HepG2 (cell line): Measurements from ENCODE around the gene PCP4. TPM values are rescaled to one million over a fixed set of nuclear protein-coding genes. Genes with fewer than 3 reads are reported as not detected.

Experiments used
- ATAC-seq: fragments of 200-7000 bp; cut with Tn5 transposase; 3 replicates; pipeline ENCODE4 v1.9.1; 2020; ENCODE audit warnings: mild to moderate bottlenecking, moderate library complexity
- BruUV-seq: library from RNA; stranded (reverse); fragments of 400-500 nt; replicated peaks from 2 replicates; lab custom pipeline; 2021; lab: Mats Ljungman, UMichigan
- CTCF ChIA-PET: fragments of 300-600 bp; formaldehyde crosslinking; extraction: SDS; loops from one replicate; lab custom pipeline; 2021; ENCODE audit warnings: low total read pairs, inconsistent platforms, low intra/inter-chr PET ratio; lab: Yijun Ruan, JAX
- POLR2A ChIA-PET: fragments of 350-600 bp; sonication (Branson Sonifier 250); formaldehyde crosslinking; loops from one replicate; lab custom pipeline; 2020; ENCODE audit warnings: antibody characterized with exemption, inconsistent platforms; lab: Yijun Ruan, JAX
- DNase-seq: peaks from one replicate; pipeline ENCODE4 v3.0.0-alpha.2; 2015; ENCODE audit warnings: low spot score
- FAIRE-seq: peaks from 3 replicates; lab custom pipeline; 2011; peaks lifted over from hg19 to GRCh38; lab: Jason Lieb, UNC
- H2AFZ ChIP-seq: one replicate; pipeline ENCODE4 v1.6.1; 2011; ENCODE audit warnings: low read length, inconsistent platforms
- H3K27ac ChIP-seq: fragments of 300-600 bp; 3 replicates; pipeline ENCODE4 v1.8.0; 2011; ENCODE audit warnings: mixed run types, mild to moderate bottlenecking, mixed read lengths, low read length, inconsistent platforms; ENCODE audit not compliant: insufficient read depth; ENCODE audit errors: extremely low read length
- H3K27me3 ChIP-seq, 2 experiments: fragments of 200-600 bp in 1 of 2; 2 replicates in 1 of 2; 3 replicates in 1 of 2; pipeline versions ENCODE4 v1.6.0 to v1.8.0; 2011; ENCODE audit warnings: low read length in 2 of 2, mild to moderate bottlenecking in 2 of 2, moderate library complexity in 2 of 2, inconsistent platforms in 1 of 2; ENCODE audit not compliant: insufficient read depth in 2 of 2, control insufficient read depth in 1 of 2
- H3K36me3 ChIP-seq, 2 experiments: fragments of 200-600 bp in 1 of 2; replicated peaks in 1 of 2; 2 replicates in 1 of 2; 3 replicates in 1 of 2; pipeline versions ENCODE4 v1.5.1 to v1.8.0; 2011; ENCODE audit warnings: low read length in 2 of 2, inconsistent platforms in 1 of 2; ENCODE audit not compliant: insufficient read depth in 2 of 2, control insufficient read depth in 1 of 2
- H3K4me1 ChIP-seq: 2 replicates; pipeline ENCODE4 v1.5.1; 2012; ENCODE audit warnings: low read length, inconsistent platforms; ENCODE audit not compliant: insufficient read depth
- H3K4me2 ChIP-seq: 2 replicates; pipeline ENCODE4 v1.6.0; 2011; ENCODE audit warnings: low read depth, low read length, inconsistent platforms
- H3K4me3 ChIP-seq, 3 experiments: fragments of 200-600 bp in 1 of 3; sonication (generic), shearing (Covaris generic) in 1 of 3; replicated peaks in 1 of 3; 2 replicates each; pipeline ENCODE4 v1.5.1; 2011 to 2016; ENCODE audit warnings: low read length in 3 of 3, inconsistent platforms in 2 of 3, low read depth in 2 of 3, mild to moderate bottlenecking in 2 of 3, control low read depth in 1 of 3, mixed read lengths in 1 of 3; ENCODE audit not compliant: insufficient read depth in 1 of 3
- H3K79me2 ChIP-seq: one replicate; pipeline ENCODE4 v1.6.1; 2011; ENCODE audit warnings: low read length, inconsistent platforms; ENCODE audit not compliant: insufficient read depth
- H3K9ac ChIP-seq: 2 replicates; pipeline ENCODE4 v1.6.0; 2011; ENCODE audit warnings: mild to moderate bottlenecking, low read depth, low read length, inconsistent platforms; ENCODE audit not compliant: insufficient read depth
- H3K9me3 ChIP-seq: 2 replicates; pipeline ENCODE4 v1.5.1; 2012; ENCODE audit warnings: mild to moderate bottlenecking, low read length
- H4K20me1 ChIP-seq: 2 replicates; pipeline ENCODE4 v1.6.0; 2011; ENCODE audit warnings: inconsistent platforms, mild to moderate bottlenecking, low read length, moderate library complexity; ENCODE audit not compliant: insufficient read depth
- ARHGAP35 ChIP-seq: sonication (generic); formaldehyde crosslinking; IDR thresholded peaks from 2 replicates; pipeline ENCODE4 v1.9.0; 2022; ENCODE audit warnings: mild to moderate bottlenecking, inconsistent platforms, moderate library complexity, missing genetic modification reagents, borderline replicate concordance
- CC2D1A ChIP-seq: sonication (generic); formaldehyde crosslinking; IDR thresholded peaks from 2 replicates; pipeline ENCODE4 v1.8.1; 2023; ENCODE audit warnings: mild to moderate bottlenecking, missing genetic modification reagents
- DR1 ChIP-seq: sonication (generic); formaldehyde crosslinking; IDR thresholded peaks from 2 replicates; pipeline ENCODE4 v1.8.0; 2021; ENCODE audit warnings: mild to moderate bottlenecking, missing genetic modification reagents, inconsistent platforms
- HNF4G ChIP-seq, 2 experiments: sonication (generic) in 1 of 2; formaldehyde crosslinking in 1 of 2; IDR thresholded peaks; 2 replicates each; pipeline versions ENCODE4 v1.4.0 to v1.6.1; 2011 to 2020; ENCODE audit warnings: borderline replicate concordance in 2 of 2, low read depth in 2 of 2, mild to moderate bottlenecking in 2 of 2, low read length in 1 of 2, missing genetic modification reagents in 1 of 2, moderate library complexity in 1 of 2
- NCOA1 ChIP-seq: sonication (generic); formaldehyde crosslinking; IDR thresholded peaks from 2 replicates; pipeline ENCODE4 v1.9.0; 2021; ENCODE audit warnings: missing genetic modification reagents
- ZNF260 ChIP-seq: sonication (generic); formaldehyde crosslinking; IDR thresholded peaks from 2 replicates; pipeline ENCODE4 v1.4.0; 2020; ENCODE audit warnings: missing genetic modification reagents, low read depth, mild to moderate bottlenecking, borderline replicate concordance
- ZNF350 ChIP-seq: sonication (generic); formaldehyde crosslinking; IDR thresholded peaks from 2 replicates; pipeline ENCODE4 v1.4.0; 2020; ENCODE audit warnings: mild to moderate bottlenecking, low read depth, missing genetic modification reagents, borderline replicate concordance
- ZNF441 ChIP-seq: sonication (generic); formaldehyde crosslinking; IDR thresholded peaks from 2 replicates; pipeline ENCODE4 v1.7.0; 2021; ENCODE audit warnings: missing genetic modification reagents, borderline replicate concordance
- ZNF766 ChIP-seq: sonication (generic); formaldehyde crosslinking; IDR thresholded peaks from 2 replicates; pipeline ENCODE4 v1.5.0; 2020; ENCODE audit warnings: missing genetic modification reagents, borderline replicate concordance
- ZNF83 ChIP-seq: sonication (generic); formaldehyde crosslinking; IDR thresholded peaks from 2 replicates; pipeline ENCODE4 v1.4.0; 2020; ENCODE audit warnings: missing genetic modification reagents, mild to moderate bottlenecking, borderline replicate concordance
- WGBS: methylation state at CpG from one replicate; pipeline ENCODE4 v1.1.6; 2017; ENCODE audit warnings: low lambda C conversion rate; 5-methylcytosine and 5-hydroxymethylcytosine counted together
- in situ Hi-C: cut with HindIII; loops from 2 replicates; pipeline ENCODE4 v1.10.0; 2017; ENCODE audit warnings: low pct_unique_long_range_greater_than_20kb; ENCODE audit not compliant: extremely low pct_ligation_motif_present
- intact Hi-C: fragments of 100-400 bp; cut with micrococcal nuclease; formaldehyde crosslinking; loops from one replicate; pipeline ENCODE4 v1.10.0; 2022; ENCODE audit not compliant: unreplicated experiment
- polyA plus RNA-seq, 8 experiments: library from polyadenylated mRNA; depleted of rRNA in 3 of 8; stranded (reverse) in 7 of 8; unstranded in 1 of 8; fragments of >200 nt; fragmentation: Illumina TruSeq in 4 of 8; extraction: Trizol in 4 of 8; gene quantifications; 2 replicates each; pipeline versions ENCODE4 v1.2.1 to v1.2.3, GENCODE V29; 2011 to 2016; ENCODE audit warnings: low read depth in 4 of 8, missing spikeins in 1 of 8, mixed read lengths in 1 of 8; ENCODE audit not compliant: insufficient read depth in 1 of 8
- total RNA-seq, 5 experiments: library from RNA; depleted of rRNA; stranded (reverse); fragments of >200 nt; fragmentation: Illumina TruSeq; extraction: Trizol; gene quantifications; 2 replicates each; pipeline ENCODE4 v1.2.3, GENCODE V29; 2016; ENCODE audit warnings: low read depth in 1 of 5
- TF ChIP-seq, protein P1 (sequence below): sonication (generic); formaldehyde crosslinking; IDR thresholded peaks from 2 replicates; pipeline ENCODE4 v1.5.0; 2020; ENCODE audit warnings: missing genetic modification reagents
- TF ChIP-seq, protein P2 (sequence below): sonication (generic); formaldehyde crosslinking; IDR thresholded peaks from 2 replicates; pipeline ENCODE4 v1.8.0; 2022; ENCODE audit warnings: low read depth, missing genetic modification reagents
- TF ChIP-seq, protein P3 (sequence below), 2 experiments: sonication (generic) in 1 of 2; formaldehyde crosslinking in 1 of 2; IDR thresholded peaks; 2 replicates each; pipeline versions ENCODE4 v1.4.0 to v1.6.1; 2016 to 2020; ENCODE audit warnings: borderline replicate concordance in 1 of 2, low read depth in 1 of 2, mild to moderate bottlenecking in 1 of 2, missing genetic modification reagents in 1 of 2
- TF ChIP-seq, protein P4 (sequence below): fragments of 450-650 bp; IDR thresholded peaks from 2 replicates; pipeline ENCODE4 v1.6.1; 2017

Gene PCP4
- total and polyA plus RNA-seq, 2 of the 13 experiments (the other 11 are each of a cell fraction or from before 2014, with no cell fraction given) = not detected

DNA sequence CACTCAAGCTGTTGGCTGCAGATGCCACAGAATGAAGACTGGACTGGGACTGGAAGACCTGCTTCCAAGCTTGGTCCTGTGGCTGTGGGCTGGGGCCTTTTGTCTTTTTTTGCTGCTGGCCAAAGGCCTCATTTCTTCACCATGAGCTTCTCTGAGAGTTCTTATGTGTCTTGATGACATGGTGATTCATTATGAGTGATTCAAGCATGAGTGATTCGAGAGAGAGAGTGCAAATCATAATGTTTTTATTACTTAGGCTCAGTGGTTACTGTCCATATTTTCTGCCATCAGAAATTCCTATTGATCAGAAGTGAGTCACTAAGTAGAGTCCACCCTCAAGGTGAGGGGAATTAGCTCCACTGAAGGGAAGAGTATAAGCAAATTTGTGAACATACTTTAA, 94.0 kb downstream of the PCP4 start:
- in situ Hi-C loops = no loop called here
- Histone ChIP-seq H3K27me3 (no peaks in the 10 kb centered on the region), H3K79me2 (no peaks in the 10 kb centered on the region), H3K27ac (no peak overlapping the region), H2AFZ (no peak overlapping the region), H4K20me1 (no peaks in the 10 kb centered on the region), H3K9ac (no peak overlapping the region), H3K9me3 (peaks cover 96% of the 10 kb centered on the region), H3K4me2 (no peak overlapping the region), H3K4me3 (no peak overlapping the region), H3K4me1 (no peaks in the 10 kb centered on the region), H3K36me3 (no peaks in the 10 kb centered on the region)
- intact Hi-C loops = no loop called here
- DNase-seq (no peak), FAIRE-seq (no peak), ATAC-seq (no peak)
- no TSS peak for BruUV-seq
- POLR2A ChIA-PET = no interaction called here
- CTCF ChIA-PET = no interaction called here
- 7% methylated on average over 1 of the region's 1 CpG for WGBS
- TF ChIP-seq ZNF441 (CRISPR knock-in tag) (no peak), ZNF83 (CRISPR knock-in tag) (no peak), ZNF260 (no peak), ZNF766 (CRISPR knock-in tag) (no peak), NCOA1 (CRISPR knock-in tag) (no peak), DR1 (CRISPR knock-in tag) (no peak), ZNF350 (CRISPR knock-in tag) (no peak), CC2D1A (CRISPR knock-in tag) (no peak), HNF4G (IDR thresholded peaks at IDR 0.05; ENCODE audit: borderline replicate concordance, low read depth, low read length) (no peak), HNF4G (CRISPR knock-in tag; IDR thresholded peaks at IDR 0.05; ENCODE audit: borderline replicate concordance, low read depth) (no peak), ARHGAP35 (CRISPR knock-in tag) (no peak)
- TF ChIP-seq, protein P1, sequence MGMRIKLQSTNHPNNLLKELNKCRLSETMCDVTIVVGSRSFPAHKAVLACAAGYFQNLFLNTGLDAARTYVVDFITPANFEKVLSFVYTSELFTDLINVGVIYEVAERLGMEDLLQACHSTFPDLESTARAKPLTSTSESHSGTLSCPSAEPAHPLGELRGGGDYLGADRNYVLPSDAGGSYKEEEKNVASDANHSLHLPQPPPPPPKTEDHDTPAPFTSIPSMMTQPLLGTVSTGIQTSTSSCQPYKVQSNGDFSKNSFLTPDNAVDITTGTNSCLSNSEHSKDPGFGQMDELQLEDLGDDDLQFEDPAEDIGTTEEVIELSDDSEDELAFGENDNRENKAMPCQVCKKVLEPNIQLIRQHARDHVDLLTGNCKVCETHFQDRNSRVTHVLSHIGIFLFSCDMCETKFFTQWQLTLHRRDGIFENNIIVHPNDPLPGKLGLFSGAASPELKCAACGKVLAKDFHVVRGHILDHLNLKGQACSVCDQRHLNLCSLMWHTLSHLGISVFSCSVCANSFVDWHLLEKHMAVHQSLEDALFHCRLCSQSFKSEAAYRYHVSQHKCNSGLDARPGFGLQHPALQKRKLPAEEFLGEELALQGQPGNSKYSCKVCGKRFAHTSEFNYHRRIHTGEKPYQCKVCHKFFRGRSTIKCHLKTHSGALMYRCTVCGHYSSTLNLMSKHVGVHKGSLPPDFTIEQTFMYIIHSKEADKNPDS (CRISPR knock-in tag) = no peak
- TF ChIP-seq, protein P2, sequence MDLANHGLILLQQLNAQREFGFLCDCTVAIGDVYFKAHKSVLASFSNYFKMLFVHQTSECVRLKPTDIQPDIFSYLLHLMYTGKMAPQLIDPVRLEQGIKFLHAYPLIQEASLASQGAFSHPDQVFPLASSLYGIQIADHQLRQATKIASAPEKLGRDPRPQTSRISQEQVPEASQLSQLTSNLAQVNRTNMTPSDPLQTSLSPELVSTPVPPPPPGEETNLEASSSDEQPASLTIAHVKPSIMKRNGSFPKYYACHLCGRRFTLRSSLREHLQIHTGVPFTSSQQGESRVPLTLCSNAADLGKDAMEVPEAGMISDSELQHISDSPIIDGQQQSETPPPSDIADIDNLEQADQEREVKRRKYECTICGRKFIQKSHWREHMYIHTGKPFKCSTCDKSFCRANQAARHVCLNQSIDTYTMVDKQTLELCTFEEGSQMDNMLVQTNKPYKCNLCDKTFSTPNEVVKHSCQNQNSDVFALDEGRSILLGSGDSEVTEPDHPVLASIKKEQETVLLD (CRISPR knock-in tag) = no peak
- TF ChIP-seq, protein P3, sequence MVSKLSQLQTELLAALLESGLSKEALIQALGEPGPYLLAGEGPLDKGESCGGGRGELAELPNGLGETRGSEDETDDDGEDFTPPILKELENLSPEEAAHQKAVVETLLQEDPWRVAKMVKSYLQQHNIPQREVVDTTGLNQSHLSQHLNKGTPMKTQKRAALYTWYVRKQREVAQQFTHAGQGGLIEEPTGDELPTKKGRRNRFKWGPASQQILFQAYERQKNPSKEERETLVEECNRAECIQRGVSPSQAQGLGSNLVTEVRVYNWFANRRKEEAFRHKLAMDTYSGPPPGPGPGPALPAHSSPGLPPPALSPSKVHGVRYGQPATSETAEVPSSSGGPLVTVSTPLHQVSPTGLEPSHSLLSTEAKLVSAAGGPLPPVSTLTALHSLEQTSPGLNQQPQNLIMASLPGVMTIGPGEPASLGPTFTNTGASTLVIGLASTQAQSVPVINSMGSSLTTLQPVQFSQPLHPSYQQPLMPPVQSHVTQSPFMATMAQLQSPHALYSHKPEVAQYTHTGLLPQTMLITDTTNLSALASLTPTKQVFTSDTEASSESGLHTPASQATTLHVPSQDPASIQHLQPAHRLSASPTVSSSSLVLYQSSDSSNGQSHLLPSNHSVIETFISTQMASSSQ (IDR thresholded peaks at IDR 0.05; ENCODE audit: low read depth) = no peak
- TF ChIP-seq, protein P3 (CRISPR knock-in tag; IDR thresholded peaks at IDR 0.05; ENCODE audit: borderline replicate concordance) = no peak
- TF ChIP-seq, protein P4, sequence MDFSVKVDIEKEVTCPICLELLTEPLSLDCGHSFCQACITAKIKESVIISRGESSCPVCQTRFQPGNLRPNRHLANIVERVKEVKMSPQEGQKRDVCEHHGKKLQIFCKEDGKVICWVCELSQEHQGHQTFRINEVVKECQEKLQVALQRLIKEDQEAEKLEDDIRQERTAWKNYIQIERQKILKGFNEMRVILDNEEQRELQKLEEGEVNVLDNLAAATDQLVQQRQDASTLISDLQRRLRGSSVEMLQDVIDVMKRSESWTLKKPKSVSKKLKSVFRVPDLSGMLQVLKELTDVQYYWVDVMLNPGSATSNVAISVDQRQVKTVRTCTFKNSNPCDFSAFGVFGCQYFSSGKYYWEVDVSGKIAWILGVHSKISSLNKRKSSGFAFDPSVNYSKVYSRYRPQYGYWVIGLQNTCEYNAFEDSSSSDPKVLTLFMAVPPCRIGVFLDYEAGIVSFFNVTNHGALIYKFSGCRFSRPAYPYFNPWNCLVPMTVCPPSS = no peak
